GM18499 (cell line): ENCODE measurements around the gene GTSE1.

Experiments
- ATAC-seq: cut with Tn5 transposase; IDR thresholded peaks from one replicate; pipeline ENCODE4 v1.9.1; 2021; ENCODE audit warnings: moderate number of reproducible peaks; ENCODE audit not compliant: insufficient read depth, unreplicated experiment

GTSE1 gene

GRCh38 chr22:46374663-46375474 is 78.2 kb downstream of the GTSE1 start:
- no peak for ATAC-seq

DNA sequence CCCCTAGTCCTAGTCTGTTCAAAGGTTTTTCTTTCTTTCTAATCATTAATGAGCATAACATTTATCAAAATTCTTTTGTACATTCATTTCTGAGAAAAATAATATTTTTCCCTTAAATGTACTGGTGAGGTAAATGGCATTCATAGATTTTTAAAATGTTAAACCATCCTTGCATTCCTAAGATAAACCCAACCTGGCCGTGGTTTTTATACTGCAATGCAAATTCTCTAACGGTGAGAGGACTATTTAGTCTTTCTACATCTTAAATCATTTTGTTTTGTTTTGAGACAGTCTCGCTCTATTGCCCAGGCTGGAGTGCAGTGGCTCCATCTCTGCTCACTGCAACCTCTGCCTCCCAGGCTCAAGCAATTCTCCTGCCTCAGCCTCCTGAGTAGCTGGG is 79.4 kb downstream of the GTSE1 start:
- ATAC-seq: no peak

GRCh38 chr22:46376908-46377524 is 80.3 kb downstream of the GTSE1 start:
- no peak for ATAC-seq

DNA sequence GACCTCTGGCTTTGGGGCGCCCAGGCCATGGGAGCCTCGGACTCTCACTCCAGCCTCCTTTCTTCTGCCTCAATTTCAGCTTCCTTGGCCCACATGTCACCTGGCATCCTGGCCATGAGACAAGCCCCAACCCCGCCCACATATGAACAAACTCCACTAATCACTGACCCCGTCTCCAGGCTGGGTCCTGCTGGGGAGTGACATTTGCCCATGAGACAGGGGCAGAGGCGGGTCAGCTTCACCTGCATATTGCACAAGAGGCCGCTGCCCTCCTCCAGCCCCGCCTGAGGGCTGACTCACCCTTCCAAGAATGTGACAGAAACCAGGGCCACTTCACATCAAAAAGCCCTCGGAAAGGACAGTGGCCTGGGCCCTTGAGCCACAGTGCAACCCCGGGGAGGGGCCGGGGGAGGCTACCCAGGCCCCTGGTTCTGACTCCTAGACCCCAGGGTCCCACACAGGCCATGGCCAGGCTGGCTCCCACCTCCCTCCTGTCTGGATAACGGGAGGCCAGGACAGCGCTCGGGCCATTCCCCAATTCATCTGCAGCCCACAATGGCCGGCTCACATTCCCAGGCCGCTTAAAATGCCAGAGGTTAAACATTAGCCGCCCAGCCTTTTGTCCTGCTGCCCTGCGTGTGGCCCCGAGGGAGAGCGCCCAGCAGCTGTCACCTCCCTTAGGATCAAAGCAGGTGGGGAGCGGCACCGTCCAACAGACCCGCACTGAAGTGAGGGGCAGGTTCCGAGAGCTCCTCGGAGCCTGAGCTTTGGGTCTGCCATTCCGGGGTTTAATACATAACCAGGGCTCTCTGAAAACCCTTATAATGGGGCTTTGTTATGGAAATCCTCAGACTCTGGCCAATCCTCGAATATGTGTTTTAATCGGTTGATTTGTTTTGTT is 81.1 kb downstream of the GTSE1 start:
- ATAC-seq: no peak

GRCh38 chr22:46378426-46379065 is 81.9 kb downstream of the GTSE1 start:
- no peak for ATAC-seq

DNA sequence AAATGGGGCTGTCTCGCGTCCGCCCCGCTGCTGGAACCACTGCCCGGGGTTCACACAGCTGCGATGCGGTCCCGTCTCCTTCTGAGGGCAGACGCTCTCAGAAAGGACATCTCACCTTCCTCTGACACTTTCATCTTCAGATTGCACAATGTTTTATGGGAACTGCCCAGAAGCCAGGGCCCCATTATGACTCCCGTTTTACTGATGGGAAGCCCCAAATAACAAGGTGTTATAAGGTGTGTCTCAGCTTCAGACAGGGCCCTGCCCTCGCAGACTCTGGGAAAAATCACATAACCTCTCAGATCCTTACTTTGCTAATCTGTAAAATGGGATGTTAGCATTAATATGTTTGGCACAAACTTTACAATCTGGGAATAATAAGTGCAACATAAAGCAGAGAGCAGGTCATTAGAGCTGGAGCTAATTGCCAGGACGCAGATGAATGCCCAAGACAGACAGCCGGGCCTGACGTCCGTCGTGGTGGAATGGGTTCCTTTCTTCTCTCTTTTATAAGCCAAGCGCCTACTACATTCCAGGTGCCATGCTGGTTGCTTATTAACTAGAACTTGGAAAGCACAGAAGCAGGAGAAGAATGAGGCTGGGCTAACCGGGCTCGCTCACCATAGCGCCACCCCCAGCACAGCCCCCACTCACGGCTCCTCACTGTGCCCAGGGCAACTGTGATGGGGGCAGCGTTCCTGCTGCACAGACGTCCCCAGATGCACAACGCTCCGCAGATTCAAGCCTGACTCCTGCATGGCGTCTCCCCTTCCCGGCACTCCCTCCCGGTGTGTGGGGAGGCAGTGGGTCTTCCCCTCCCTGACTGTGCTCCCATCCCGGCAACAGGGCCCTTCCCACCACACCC is 82.6 kb downstream of the GTSE1 start:
- no peak for ATAC-seq

DNA sequence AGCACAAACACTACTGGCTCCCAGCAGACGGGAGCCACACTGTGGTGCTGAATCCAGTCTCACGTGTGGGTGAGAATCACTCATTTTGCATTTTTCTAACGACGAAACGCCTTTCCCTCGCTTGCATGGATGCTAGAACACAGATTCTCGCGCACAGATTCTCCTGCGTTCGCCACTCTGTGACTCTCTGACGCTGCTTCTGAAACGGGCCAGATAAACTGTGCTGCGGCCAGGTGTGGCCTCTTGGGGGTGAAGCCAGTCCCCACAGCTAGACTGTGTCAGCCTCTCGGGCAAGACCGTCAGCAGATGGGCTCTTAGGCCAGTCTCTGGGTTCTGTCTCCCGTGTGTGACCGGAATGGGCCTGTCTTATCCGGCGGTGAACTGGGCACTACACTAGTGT is 83.4 kb downstream of the GTSE1 start:
- no peak for ATAC-seq
